Caco-2 (cell line): Measurements from ENCODE around the gene CTSF. TPM values are rescaled to one million over a fixed set of nuclear protein-coding genes. Genes with fewer than 3 reads are reported as not detected.

Experiments used
- BruUV-seq: library from RNA; stranded (reverse); fragments of 400-500 nt; replicated peaks from 2 replicates; lab custom pipeline; 2021; lab: Mats Ljungman, UMichigan
- CTCF ChIA-PET: fragments of 300-600 bp; sonication (Branson Sonifier 250); formaldehyde crosslinking; loops from one replicate; lab custom pipeline; 2022; ENCODE audit warnings: antibody characterized with exemption; lab: Charles Lee
- POLR2A ChIA-PET: fragments of 300-600 bp; sonication (Branson Sonifier 250); formaldehyde crosslinking; loops from one replicate; lab custom pipeline; 2022; ENCODE audit warnings: antibody characterized with exemption; lab: Charles Lee
- DNase-seq, 2 experiments: peaks; one replicate each; pipeline versions ENCODE4 v3.0.0 to v3.0.0-alpha.2; 2020 to 2022
- H3K27me3 ChIP-seq: replicated peaks from 2 replicates; pipeline ENCODE4 v1.6.0; 2011; ENCODE audit warnings: low read length; ENCODE audit not compliant: control insufficient read depth, insufficient read depth
- H3K36me3 ChIP-seq: 2 replicates; pipeline ENCODE4 v1.5.1; 2011; ENCODE audit warnings: low read length; ENCODE audit not compliant: control insufficient read depth, insufficient read depth
- H3K4me1 ChIP-seq: fragments of 250-450 bp; sonication (Bioruptor Pico); 2 replicates; pipeline ENCODE4 v1.5.1; 2020; ENCODE audit warnings: mild to moderate bottlenecking
- H3K4me3 ChIP-seq: 2 replicates; pipeline ENCODE4 v1.5.1; 2011; ENCODE audit warnings: low read depth, mild to moderate bottlenecking, control low read depth, low read length
- H3K9me3 ChIP-seq: fragments of 250-450 bp; sonication (Bioruptor Pico); 2 replicates; pipeline ENCODE4 v1.5.1; 2020; ENCODE audit warnings: mild to moderate bottlenecking, moderate library complexity
- H3K27ac Mint-ChIP-seq: one replicate; pipeline ENCODE4 v1.8.0; 2022; ENCODE audit warnings: mixed read lengths; ENCODE audit not compliant: unreplicated experiment
- H3K27me3 Mint-ChIP-seq: one replicate; pipeline ENCODE4 v1.8.0; 2022; ENCODE audit warnings: mixed read lengths; ENCODE audit not compliant: insufficient read depth, unreplicated experiment
- H3K36me3 Mint-ChIP-seq: one replicate; pipeline ENCODE4 v1.8.0; 2022; ENCODE audit warnings: mild to moderate bottlenecking, mixed read lengths; ENCODE audit not compliant: insufficient read depth, unreplicated experiment
- H3K4me1 Mint-ChIP-seq: one replicate; pipeline ENCODE4 v1.8.0; 2022; ENCODE audit warnings: low read depth, mixed read lengths; ENCODE audit not compliant: unreplicated experiment
- H3K4me3 Mint-ChIP-seq: one replicate; pipeline ENCODE4 v1.8.0; 2022; ENCODE audit warnings: mild to moderate bottlenecking, moderate library complexity, mixed read lengths; ENCODE audit not compliant: unreplicated experiment
- H3K9me3 Mint-ChIP-seq: one replicate; pipeline ENCODE4 v1.8.0; 2022; ENCODE audit warnings: mixed read lengths; ENCODE audit not compliant: unreplicated experiment
- CTCF ChIP-seq, 2 experiments: fragments of 200-600 bp in 1 of 2; IDR thresholded peaks; 1 replicate in 1 of 2; 2 replicates in 1 of 2; pipeline versions ENCODE4 v1.5.1 to v1.8.0; 2011 to 2022; ENCODE audit warnings: antibody characterized with exemption in 1 of 2, control low read depth in 1 of 2, inconsistent platforms in 1 of 2, low read depth in 1 of 2, low read length in 1 of 2, mild to moderate bottlenecking in 1 of 2, moderate library complexity in 1 of 2; ENCODE audit not compliant: insufficient read depth in 1 of 2, severe bottlenecking in 1 of 2, unreplicated experiment in 1 of 2
- intact Hi-C: fragments of 100-400 bp; cut with micrococcal nuclease; formaldehyde crosslinking; loops from one replicate; pipeline ENCODE4 v1.10.0; 2022; ENCODE audit not compliant: unreplicated experiment
- total RNA-seq: library from RNA; stranded (reverse); gene quantifications from 2 replicates; pipeline ENCODE4 v1.2.3, GENCODE V29; 2022

The CTSF gene
- total RNA-seq, 1 experiment from 2014 or later, result not detected

GRCh38 chr11:66529069-66529468 is 39.3 kb downstream of the CTSF start:
- Mint-ChIP-seq H3K36me3 (peaks cover 5% of the 10 kb centered on the region), H3K9me3 (no peaks in the 10 kb centered on the region), H3K4me3 (no peak overlapping the region), H3K4me1 (no peaks in the 10 kb centered on the region), H3K27me3 (no peaks in the 10 kb centered on the region), H3K27ac (no peak overlapping the region)
- ChIA-PET CTCF (interaction anchor here (0.5 kb wide), 1 partner anchor 32 kb away, joined by 3 read pairs; no protein-coding TSS in a partner anchor), POLR2A (no interaction called here)
- no peak for DNase-seq
- TF ChIP-seq CTCF (IDR thresholded peaks at IDR 0.05; ENCODE audit: insufficient read depth in 1 of 2, low read depth in 1 of 2, low read length in 1 of 2, severe bottlenecking in 1 of 2, unreplicated experiment in 1 of 2), result no peak
- Histone ChIP-seq H3K4me1 (no peaks in the 10 kb centered on the region), H3K27me3 (no peaks in the 10 kb centered on the region), H3K36me3 (no peaks in the 10 kb centered on the region), H3K4me3 (no peak overlapping the region), H3K9me3 (no peaks in the 10 kb centered on the region; the same call in 1 of the 2 replicates)
- BruUV-seq, result no TSS peak
- intact Hi-C loops, result no loop called here

- H3K27me3 Mint-ChIP-seq, result no peaks in the 10 kb centered on the region
- ChIA-PET CTCF (no interaction called here), POLR2A (no interaction called here)
- H3K36me3 ChIP-seq, result 0 out of 2 replicates have a peak, but pooled peaks cover under 1% of the 10 kb centered on the region
- H3K4me1 ChIP-seq, result no peaks in the 10 kb centered on the region
- peaks cover 27% of the 10 kb centered on the region for H3K36me3 Mint-ChIP-seq
- no peak for DNase-seq
- no TSS peak for BruUV-seq
- intact Hi-C loops, result no loop called here
- no peaks in the 10 kb centered on the region for H3K4me1 Mint-ChIP-seq
- TF ChIP-seq CTCF (IDR thresholded peaks at IDR 0.05; ENCODE audit: insufficient read depth in 1 of 2, low read depth in 1 of 2, low read length in 1 of 2, severe bottlenecking in 1 of 2, unreplicated experiment in 1 of 2), result no peak
- H3K4me3 Mint-ChIP-seq, result no peak overlapping the region
- no peak overlapping the region for H3K27ac Mint-ChIP-seq
- H3K9me3 ChIP-seq, result no peaks in the 10 kb centered on the region; the same call in 1 of the 2 replicates
- no peak overlapping the region for H3K4me3 ChIP-seq
- no peaks in the 10 kb centered on the region for H3K9me3 Mint-ChIP-seq
- no peaks in the 10 kb centered on the region for H3K27me3 ChIP-seq
Measured at GRCh38 chr11:66524304-66525040, 43.9 kb downstream of the CTSF start.

GRCh38 chr11:66523611-66524010 is 44.8 kb downstream of the CTSF start:
- no peak for TF ChIP-seq CTCF (IDR thresholded peaks at IDR 0.05; ENCODE audit: insufficient read depth in 1 of 2, low read depth in 1 of 2, low read length in 1 of 2, severe bottlenecking in 1 of 2, unreplicated experiment in 1 of 2)
- H3K27me3 Mint-ChIP-seq, result no peaks in the 10 kb centered on the region
- H3K4me3 Mint-ChIP-seq, result no peak overlapping the region
- ChIA-PET POLR2A (no interaction called here), CTCF (no interaction called here)
- H3K9me3 Mint-ChIP-seq, result no peaks in the 10 kb centered on the region
- no peak overlapping the region for H3K4me3 ChIP-seq
- 0 out of 2 replicates have a peak, but pooled peaks cover 2% of the 10 kb centered on the region for H3K36me3 ChIP-seq
- H3K4me1 ChIP-seq, result no peaks in the 10 kb centered on the region
- BruUV-seq, result no TSS peak
- peaks cover 26% of the 10 kb centered on the region for H3K36me3 Mint-ChIP-seq
- no peaks in the 10 kb centered on the region; the same call in 1 of the 2 replicates for H3K9me3 ChIP-seq
- intact Hi-C loops, result no loop called here
- no peaks in the 10 kb centered on the region for H3K4me1 Mint-ChIP-seq
- no peak overlapping the region for H3K27ac Mint-ChIP-seq
- DNase-seq, result no peak
- H3K27me3 ChIP-seq, result no peaks in the 10 kb centered on the region

Other genes with a start within 250 kb of the CTSF start
- gene RIN1, start 232.2 kb downstream of the CTSF start, total RNA-seq, result 11.7 and 12.7 TPM in 2 replicates
- 58.1 and 58.2 TPM in 2 replicates for gene BRMS1, start 223.5 kb downstream of the CTSF start, total RNA-seq
- gene B4GAT1, start 221.0 kb downstream of the CTSF start, total RNA-seq, result 23.0 and 23.8 TPM in 2 replicates
- gene SLC29A2, start 196.8 kb downstream of the CTSF start, total RNA-seq, result 30.3 and 32.0 TPM in 2 replicates
- gene NPAS4, start 147.6 kb downstream of the CTSF start, total RNA-seq, result not detected in 2 replicates
- 201 and 206 TPM in 2 replicates for gene MRPL11, start 129.8 kb downstream of the CTSF start, total RNA-seq
- 21.0 and 21.1 TPM in 2 replicates for gene PELI3, start 101.7 kb downstream of the CTSF start, total RNA-seq
- 106 TPM in 2 replicates for gene DPP3, start 88.2 kb downstream of the CTSF start, total RNA-seq
- 47.1 and 50.0 TPM in 2 replicates for gene BBS1, start 58.0 kb downstream of the CTSF start, total RNA-seq
- gene ZDHHC24, start 22.6 kb downstream of the CTSF start, total RNA-seq, result 25.1 and 26.9 TPM in 2 replicates
- 0.16 TPM in 1 of 2 replicates, not detected in the other for gene ACTN3, start 21.7 kb downstream of the CTSF start, total RNA-seq
- 1.0 TPM in 2 replicates for gene CCDC87, start 24.5 kb upstream of the CTSF start, total RNA-seq
- 52.9 and 54.0 TPM in 2 replicates for gene CCS, start 24.6 kb upstream of the CTSF start, total RNA-seq
- gene RBM14, start 48.0 kb upstream of the CTSF start, total RNA-seq, result 160 and 173 TPM in 2 replicates
- gene RBM4, start 70.1 kb upstream of the CTSF start, total RNA-seq, result 257 and 273 TPM in 2 replicates
- gene RBM4B, start 109.3 kb upstream of the CTSF start, total RNA-seq, result 39.8 and 45.8 TPM in 2 replicates
- 37.6 and 45.0 TPM in 2 replicates for gene SPTBN2, start 160.6 kb upstream of the CTSF start, total RNA-seq